IPS DF 6.9 (cell line): ENCODE results near the gene CECR2.
"Not testable (repeated sequence)": the region's sequence is repeated elsewhere in the genome, so short reads cannot be mapped to it uniquely, and the experiment has no call there.

Experiments used
- DNase-seq: peaks from one replicate; pipeline ENCODE4 v3.0.0-alpha.2; 2013; ENCODE audit warnings: low read depth, low spot score
- H3K27ac ChIP-seq: one replicate; pipeline ENCODE4 v1.5.1; 2013; ENCODE audit warnings: low read length, control low read depth
- H3K27me3 ChIP-seq: 2 replicates; pipeline ENCODE4 v1.6.1; 2013; ENCODE audit warnings: mild to moderate bottlenecking, low read length; ENCODE audit not compliant: control insufficient read depth, insufficient read depth
- H3K36me3 ChIP-seq: 2 replicates; pipeline ENCODE4 v1.6.1; 2013; ENCODE audit warnings: low read length; ENCODE audit not compliant: control insufficient read depth, insufficient read depth
- H3K4me1 ChIP-seq: 2 replicates; pipeline ENCODE4 v1.6.1; 2013; ENCODE audit warnings: low read length; ENCODE audit not compliant: control insufficient read depth, insufficient read depth
- H3K4me3 ChIP-seq: 2 replicates; pipeline ENCODE4 v1.5.1; 2013; ENCODE audit warnings: mild to moderate bottlenecking, low read length
- H3K9me3 ChIP-seq: 2 replicates; pipeline ENCODE4 v1.6.1; 2013; ENCODE audit warnings: low read length, inconsistent platforms; ENCODE audit not compliant: control insufficient read depth, insufficient read depth
- WGBS: extraction: QIAGEN DNeasy Blood & Tissue Kit; methylation state at CpG from one replicate; pipeline ENCODE4 v1.1.7; 2013; ENCODE audit warnings: mixed read lengths, missing lambda C conversion rate; ENCODE audit not compliant: insufficient read length, insufficient coverage; 5-methylcytosine and 5-hydroxymethylcytosine counted together

Gene CECR2

DNA sequence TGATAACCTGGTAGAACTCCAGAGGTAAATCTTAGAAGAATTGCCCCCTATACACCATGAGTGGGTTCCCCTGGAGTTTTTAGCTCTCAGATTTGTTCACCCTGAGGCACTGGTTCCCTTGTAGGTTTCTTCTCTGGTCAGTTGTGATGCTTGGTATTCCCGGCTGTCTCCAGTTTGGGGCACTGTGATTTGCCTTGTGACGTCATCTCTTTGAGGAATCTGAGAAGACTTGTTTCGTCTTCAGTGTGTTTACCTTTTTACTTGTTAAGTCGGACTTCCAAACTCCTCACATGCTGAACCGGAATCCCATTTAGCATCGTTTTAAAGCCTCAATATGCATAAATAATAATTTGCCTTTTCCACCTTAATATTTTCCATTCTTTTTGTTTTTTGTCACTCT is 54.4 kb downstream of the CECR2 start:
- Histone ChIP-seq H3K27ac (no peak overlapping the region), H3K4me3 (no peak overlapping the region), H3K9me3 (no peaks in the 10 kb centered on the region), H3K4me1 (peaks cover 4% of the 10 kb centered on the region), H3K36me3 (no peaks in the 10 kb centered on the region), H3K27me3 (no peaks in the 10 kb centered on the region)
- no CpG with 5 or more reads among the region's 6 CpGs for WGBS
- no peak for DNase-seq

DNA sequence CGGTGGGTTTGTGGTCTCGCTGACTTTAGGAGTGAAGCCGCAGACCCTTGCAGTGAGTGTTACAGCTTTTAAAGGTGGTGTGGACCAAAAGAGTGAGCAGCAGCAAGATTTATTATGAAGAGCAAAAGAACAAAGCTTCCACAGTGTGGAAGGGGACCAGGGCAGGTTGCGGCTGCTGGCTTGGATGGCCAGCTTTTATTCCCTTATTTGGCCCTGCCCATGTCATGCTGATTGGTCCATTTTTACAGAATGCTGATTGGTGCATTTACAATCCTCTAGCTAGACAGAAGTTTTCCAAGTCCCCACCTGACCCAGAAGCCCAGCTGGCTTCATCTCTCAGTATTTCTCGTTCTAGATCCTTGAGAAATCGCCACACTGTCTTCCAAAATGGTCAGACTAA is 58.3 kb downstream of the CECR2 start:
- H3K9me3 ChIP-seq, H3K27me3 ChIP-seq, DNase-seq, H3K36me3 ChIP-seq, H3K4me3 ChIP-seq, H3K27ac ChIP-seq, H3K4me1 ChIP-seq: not testable (repeated sequence)
- WGBS = no CpG with 5 or more reads among the region's 6 CpGs

DNA sequence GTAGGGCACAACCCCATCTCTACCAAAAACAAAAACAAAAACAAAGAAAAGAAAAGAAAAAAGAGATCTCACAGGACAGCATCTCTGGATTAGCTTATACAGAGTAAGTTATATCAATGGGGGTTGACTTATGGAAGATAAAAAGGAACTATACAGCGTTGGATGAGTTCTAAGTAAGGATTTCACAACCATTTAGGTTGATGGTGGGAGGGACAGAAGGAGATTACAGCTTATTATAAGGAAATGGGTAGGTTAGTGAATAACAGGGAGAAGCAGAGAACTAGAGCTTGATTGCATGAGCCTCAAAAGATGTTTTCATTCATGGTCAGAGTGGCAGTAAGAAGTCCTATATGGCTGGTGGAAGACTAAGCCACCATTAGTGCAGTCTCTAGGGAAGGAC is 60.3 kb downstream of the CECR2 start:
- Histone ChIP-seq H3K4me1 (peaks cover 2% of the 10 kb centered on the region), H3K4me3 (no peak overlapping the region), H3K36me3 (no peaks in the 10 kb centered on the region), H3K27me3 (no peaks in the 10 kb centered on the region), H3K9me3 (no peaks in the 10 kb centered on the region), H3K27ac (no peak overlapping the region)
- DNase-seq = no peak
- no CpG with 5 or more reads among the region's 1 CpG for WGBS

DNA sequence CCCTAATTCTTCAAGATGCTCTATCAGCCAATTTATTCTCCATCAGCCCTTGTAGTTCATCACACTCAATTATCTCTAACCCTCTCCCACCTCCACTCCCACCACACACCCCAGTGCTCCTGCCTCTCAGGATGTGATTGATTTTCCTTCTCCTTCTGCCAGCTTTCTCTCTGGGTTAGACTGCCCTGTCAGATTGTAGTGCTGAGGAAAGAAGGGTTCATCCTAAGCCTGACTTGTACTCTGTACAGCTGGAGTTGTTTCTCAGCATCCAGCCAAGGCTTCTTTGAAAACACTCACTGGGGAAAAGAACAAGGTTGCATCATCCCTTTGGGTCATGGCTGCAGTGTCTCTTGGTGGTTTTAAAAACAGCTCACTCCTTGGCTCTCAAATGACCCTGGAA is 61.2 kb downstream of the CECR2 start:
- Histone ChIP-seq H3K4me1 (peaks cover 3% of the 10 kb centered on the region), H3K4me3 (no peak overlapping the region), H3K36me3 (no peaks in the 10 kb centered on the region), H3K27me3 (no peaks in the 10 kb centered on the region), H3K27ac (no peak overlapping the region), H3K9me3 (no peaks in the 10 kb centered on the region)
- no peak for DNase-seq

DNA sequence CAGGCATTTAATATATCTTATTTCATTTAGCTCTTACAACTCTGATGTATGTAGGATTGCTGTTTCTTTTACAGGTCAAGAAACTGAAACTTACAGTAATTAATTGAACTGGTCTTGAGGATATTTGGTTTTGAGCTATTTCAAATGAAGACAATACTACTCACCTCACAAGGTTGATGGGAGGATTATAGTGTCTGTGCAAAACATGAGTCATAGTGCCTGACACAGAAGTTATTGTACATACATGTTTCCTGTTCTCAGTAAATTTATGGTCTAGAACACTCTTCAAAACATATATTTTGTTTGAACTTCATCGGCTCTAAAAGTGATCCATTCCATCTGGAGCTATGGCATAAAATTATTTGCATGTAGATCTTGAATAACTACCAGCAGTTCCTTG is 61.9 kb downstream of the CECR2 start:
- no peak overlapping the region for H3K4me3 ChIP-seq
- no peaks in the 10 kb centered on the region for H3K36me3 ChIP-seq
- WGBS = no CpG with 5 or more reads among the region's 1 CpG
- peaks cover 3% of the 10 kb centered on the region for H3K4me1 ChIP-seq
- H3K27ac ChIP-seq = no peak overlapping the region
- DNase-seq = no peak
- H3K9me3 ChIP-seq = no peaks in the 10 kb centered on the region
- H3K27me3 ChIP-seq = no peaks in the 10 kb centered on the region

DNA sequence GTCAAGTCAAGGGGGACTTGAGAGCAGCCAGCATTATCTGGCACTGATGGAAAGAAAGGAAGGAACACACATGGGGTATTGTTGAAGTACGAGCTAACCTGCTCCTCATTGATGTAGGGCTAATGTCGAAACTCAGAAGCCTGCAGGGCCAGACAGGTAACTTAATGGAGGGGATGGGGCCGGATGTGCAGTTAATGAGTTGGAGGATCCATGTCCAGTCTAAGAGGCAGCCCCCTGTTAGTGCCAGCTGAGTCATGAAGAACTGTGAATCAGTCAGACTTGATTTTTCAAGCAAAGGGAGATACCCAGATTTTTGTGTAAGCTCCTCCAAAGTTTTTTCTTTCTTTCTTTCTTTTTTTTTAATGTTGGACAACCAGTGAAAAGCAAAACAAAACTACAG is 65.6 kb downstream of the CECR2 start:
- H3K4me3 ChIP-seq = no peak overlapping the region
- peaks cover 7% of the 10 kb centered on the region; the same call in 1 of the 2 replicates for H3K4me1 ChIP-seq
- no peak overlapping the region for H3K27ac ChIP-seq
- H3K27me3 ChIP-seq = no peaks in the 10 kb centered on the region
- H3K9me3 ChIP-seq = no peaks in the 10 kb centered on the region
- no peaks in the 10 kb centered on the region for H3K36me3 ChIP-seq
- DNase-seq = no peak
- WGBS = no CpG with 5 or more reads among the region's 3 CpGs

DNA sequence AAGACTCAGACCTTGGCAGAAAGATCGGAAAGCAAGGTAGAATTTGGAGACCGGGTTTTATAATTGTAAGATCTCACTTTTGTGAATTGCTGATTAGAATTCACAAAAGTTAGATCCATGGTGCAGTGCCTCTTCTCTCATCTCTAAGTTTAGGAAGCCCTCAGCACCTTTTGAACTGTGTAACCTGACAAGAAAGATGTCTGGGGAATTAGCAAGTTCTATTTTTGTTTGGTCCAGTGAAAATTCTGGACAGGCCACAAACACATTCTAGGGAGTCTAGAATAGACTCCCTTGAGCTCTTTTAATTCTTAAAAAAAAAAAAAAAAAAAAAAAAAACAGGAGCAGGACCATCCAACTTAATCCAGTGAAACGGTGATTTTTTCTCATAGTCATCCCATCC is 66.1 kb downstream of the CECR2 start:
- WGBS = no CpG with 5 or more reads among the region's 3 CpGs

DNA sequence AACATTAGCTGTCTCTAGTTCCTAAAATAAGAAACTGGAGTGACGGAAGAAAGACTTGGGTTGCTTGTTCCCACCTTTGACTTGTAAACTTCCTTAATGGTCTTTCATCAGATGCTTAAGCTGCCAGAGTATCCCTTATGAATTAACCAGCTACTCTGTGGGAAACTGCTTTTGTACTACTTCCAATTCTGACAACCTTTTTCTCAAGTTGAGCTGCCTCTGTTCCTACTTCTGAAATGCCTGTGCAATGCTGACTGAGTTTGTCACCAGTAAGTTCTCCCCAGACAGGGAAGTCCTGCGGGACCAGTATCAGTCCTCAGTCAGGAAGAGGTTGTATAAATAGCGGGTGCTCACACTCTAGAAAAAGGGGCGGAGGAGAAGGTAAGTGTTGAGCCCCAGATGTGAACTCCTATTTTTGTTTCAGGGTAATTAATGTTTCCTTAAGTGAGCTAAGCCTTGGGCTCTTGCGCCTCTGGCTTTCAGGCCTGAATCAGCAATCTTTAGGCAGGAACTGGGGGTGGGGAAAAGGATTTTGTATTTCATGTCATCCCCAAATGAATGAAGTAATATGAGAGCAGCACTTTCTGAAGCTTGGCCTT is 67.2 kb downstream of the CECR2 start:
- Histone ChIP-seq H3K4me1 (peaks cover 7% of the 10 kb centered on the region; the same call in 1 of the 2 replicates), H3K4me3 (no peak overlapping the region), H3K36me3 (no peaks in the 10 kb centered on the region), H3K9me3 (no peaks in the 10 kb centered on the region), H3K27me3 (no peaks in the 10 kb centered on the region), H3K27ac (no peak overlapping the region)
- no peak for DNase-seq
- WGBS = no CpG with 5 or more reads among the region's 5 CpGs

More for the DNA sequence above, 66.1 kb downstream of the CECR2 start:
- Histone ChIP-seq H3K4me1 (peaks cover 7% of the 10 kb centered on the region; the same call in 1 of the 2 replicates), H3K36me3 (no peaks in the 10 kb centered on the region), H3K27ac (no peak overlapping the region), H3K9me3 (no peaks in the 10 kb centered on the region), H3K4me3 (no peak overlapping the region), H3K27me3 (no peaks in the 10 kb centered on the region)
- no peak for DNase-seq

DNA sequence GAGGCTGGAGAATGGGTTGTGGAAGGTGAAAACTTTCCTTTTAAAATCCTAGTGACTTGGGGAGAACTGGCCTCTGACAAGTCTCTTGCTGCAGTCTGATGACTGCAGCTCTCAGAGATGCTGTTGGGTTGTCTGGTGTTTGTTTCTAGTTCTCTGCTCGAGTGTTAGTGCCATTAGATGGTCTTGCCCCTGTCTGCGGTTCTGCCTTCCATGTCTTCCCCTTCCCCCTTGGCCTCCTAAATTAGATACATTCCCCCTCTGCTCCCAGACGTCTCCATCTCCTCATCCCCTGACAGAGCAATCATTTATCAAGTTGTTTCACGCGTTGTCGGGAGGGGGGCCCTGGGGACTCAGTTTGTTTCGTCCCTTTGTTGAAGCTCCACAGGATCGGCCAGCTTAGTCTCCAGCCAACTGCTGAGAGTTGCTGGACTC is 67.7 kb downstream of the CECR2 start:
- Histone ChIP-seq H3K4me3 (no peak overlapping the region), H3K36me3 (no peaks in the 10 kb centered on the region), H3K9me3 (no peaks in the 10 kb centered on the region), H3K27ac (no peak overlapping the region), H3K27me3 (no peaks in the 10 kb centered on the region), H3K4me1 (peaks cover 7% of the 10 kb centered on the region; the same call in 1 of the 2 replicates)
- WGBS = no CpG with 5 or more reads among the region's 8 CpGs
- DNase-seq = no peak

DNA sequence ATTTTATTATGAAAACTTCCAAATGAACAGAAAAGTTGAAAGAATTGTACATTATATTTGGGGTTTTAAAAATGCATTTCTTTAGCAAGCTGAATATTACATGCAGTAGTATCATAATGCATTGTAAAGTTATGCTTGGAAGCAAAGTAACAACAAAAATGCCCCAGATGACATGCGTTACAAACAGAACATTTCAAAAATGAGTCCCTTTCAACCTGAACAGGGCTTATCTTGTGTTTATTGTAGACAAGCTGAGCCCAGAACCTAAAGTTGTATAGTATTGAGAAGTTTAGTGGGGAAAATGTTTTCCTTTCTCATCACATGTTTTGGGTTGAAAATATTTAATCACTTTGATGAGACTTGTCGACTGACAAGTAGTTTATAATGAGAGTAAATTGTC is 68.8 kb downstream of the CECR2 start:
- Histone ChIP-seq H3K36me3 (no peaks in the 10 kb centered on the region), H3K4me3 (no peak overlapping the region), H3K27me3 (no peaks in the 10 kb centered on the region), H3K9me3 (no peaks in the 10 kb centered on the region), H3K4me1 (peaks cover 7% of the 10 kb centered on the region; the same call in 1 of the 2 replicates), H3K27ac (no peak overlapping the region)
- DNase-seq = no peak
- WGBS = no CpG with 5 or more reads among the region's 2 CpGs

DNA sequence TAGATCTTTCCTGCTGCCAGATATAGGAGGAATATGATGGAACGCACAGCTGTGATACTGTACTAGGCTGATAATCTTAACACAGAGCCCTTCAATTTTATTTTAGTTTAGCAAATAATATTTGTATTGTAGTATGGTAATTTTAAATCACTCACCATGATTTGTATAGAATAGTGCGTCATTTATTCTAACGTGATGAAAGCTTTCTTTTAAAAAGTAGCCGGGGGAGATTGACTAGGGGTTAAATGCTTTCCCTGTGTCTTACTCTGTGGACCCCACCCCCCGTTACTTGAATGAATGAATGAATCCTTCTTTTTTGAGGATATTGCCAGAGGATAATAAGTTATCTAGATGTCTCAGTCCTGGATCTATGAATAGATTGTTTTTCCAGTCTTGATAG is 72.1 kb downstream of the CECR2 start:
- H3K36me3 ChIP-seq = no peaks in the 10 kb centered on the region; the same call in 1 of the 2 replicates
- no CpG with 5 or more reads among the region's 5 CpGs for WGBS
- DNase-seq = no peak
- H3K4me3 ChIP-seq = no peak overlapping the region
- no peak overlapping the region for H3K27ac ChIP-seq
- no peaks in the 10 kb centered on the region for H3K27me3 ChIP-seq
- H3K4me1 ChIP-seq = peaks cover 7% of the 10 kb centered on the region
- H3K9me3 ChIP-seq = no peaks in the 10 kb centered on the region
